KOPT-K1 (cell line): ENCODE results near the gene MKLN1.
"Not testable (repeated sequence)": the region's sequence is repeated elsewhere in the genome, so short reads cannot be mapped to it uniquely, and the experiment has no call there.

Experiments used
- H3K27ac ChIP-seq: fragments of 200-600 bp; sonication (generic); 2 replicates; pipeline ENCODE4 v1.5.1; 2016; ENCODE audit warnings: antibody characterized with exemption, mild to moderate bottlenecking, low read depth, low read length; ENCODE audit not compliant: poor library complexity, severe bottlenecking
- H3K36me3 ChIP-seq: fragments of 200-600 bp; sonication (generic); 2 replicates; pipeline ENCODE4 v1.5.1; 2017; ENCODE audit warnings: antibody characterized with exemption, mild to moderate bottlenecking, low read length, moderate library complexity; ENCODE audit not compliant: insufficient read depth
- H3K9me3 ChIP-seq: fragments of 200-600 bp; sonication (generic); 2 replicates; pipeline ENCODE4 v1.5.1; 2017; ENCODE audit warnings: antibody characterized with exemption, low read length, mild to moderate bottlenecking; ENCODE audit not compliant: insufficient read depth, poor library complexity, severe bottlenecking

Gene MKLN1

DNA sequence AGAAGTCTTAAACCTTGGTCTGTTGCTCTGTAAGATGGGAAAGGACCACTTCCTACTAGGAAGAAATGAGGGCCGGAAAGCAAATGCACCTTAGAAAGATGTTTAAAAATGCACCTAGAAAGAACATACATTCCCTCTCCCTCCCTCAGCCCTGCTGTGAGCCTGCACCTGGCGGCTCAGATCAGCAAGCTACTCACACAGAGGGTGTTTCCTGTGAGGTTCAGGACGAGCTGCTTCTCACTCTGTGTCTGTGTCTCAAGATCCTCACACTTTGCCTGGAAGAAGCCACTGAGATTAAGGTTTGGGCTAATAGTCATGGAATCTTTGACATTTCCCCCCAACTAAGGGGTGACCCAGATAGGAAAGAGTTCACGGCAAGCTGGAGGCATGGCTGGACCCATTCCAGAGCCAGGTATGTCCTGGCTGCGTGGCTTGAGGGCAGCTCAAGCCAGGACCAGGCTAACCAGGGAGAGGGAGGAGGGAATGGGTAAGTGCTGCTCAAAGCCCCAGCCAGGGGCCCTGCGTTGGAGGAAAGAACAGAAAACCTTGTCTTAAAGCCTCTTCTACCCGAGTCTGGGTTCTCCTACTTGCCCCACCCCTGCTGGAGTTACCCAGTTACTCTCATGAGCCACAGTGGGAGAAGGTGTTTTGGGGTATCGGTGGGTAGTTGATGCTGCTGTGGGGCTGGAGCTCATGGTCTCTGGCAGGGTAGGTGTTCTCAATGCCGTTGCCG lies 181.2 kb downstream of the MKLN1 start:
- H3K27ac ChIP-seq, result no peak overlapping the region
- no peaks in the 10 kb centered on the region for H3K9me3 ChIP-seq
- H3K36me3 ChIP-seq, result no peaks in the 10 kb centered on the region

DNA sequence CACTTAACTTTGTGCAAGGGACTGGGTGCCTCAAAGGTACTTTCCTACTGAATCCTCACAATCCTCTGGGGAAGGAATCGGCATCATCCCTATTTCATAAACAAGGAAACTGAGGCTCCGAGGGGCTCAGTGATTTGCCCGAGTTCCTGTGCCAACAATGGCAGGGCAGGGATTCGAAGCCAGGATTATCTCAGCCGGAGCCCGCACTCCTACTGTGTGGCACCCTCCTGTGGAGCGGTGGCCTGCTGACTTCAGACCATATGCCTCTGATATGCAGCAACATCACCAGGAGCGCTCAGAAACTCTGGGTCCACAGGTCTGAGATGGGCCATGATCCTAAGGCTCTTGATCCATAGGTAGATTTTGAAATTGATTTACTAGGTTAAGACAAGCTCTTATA lies 182.1 kb downstream of the MKLN1 start:
- no peak overlapping the region for H3K27ac ChIP-seq
- no peaks in the 10 kb centered on the region for H3K36me3 ChIP-seq
- no peaks in the 10 kb centered on the region for H3K9me3 ChIP-seq

DNA sequence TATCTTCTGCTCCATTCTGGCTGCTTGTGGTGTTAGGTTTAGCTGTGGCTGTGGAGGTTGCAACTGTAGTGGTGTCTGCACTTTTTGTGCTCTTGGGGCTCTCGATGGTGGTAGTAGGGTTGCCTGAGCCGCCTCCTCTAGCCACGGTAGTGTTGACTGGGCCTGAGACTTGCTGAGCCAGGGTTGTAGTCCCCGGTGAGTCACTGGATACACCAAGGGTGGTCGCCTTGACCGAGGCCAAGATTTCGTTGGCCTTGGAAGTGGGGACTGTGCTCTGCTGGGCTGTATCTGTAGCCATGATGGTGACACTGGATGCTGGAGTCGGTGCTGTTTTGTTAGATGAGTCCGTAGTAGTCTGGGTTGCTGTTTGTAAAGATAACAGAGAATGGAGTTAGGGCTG lies 183.4 kb downstream of the MKLN1 start:
- Histone ChIP-seq H3K27ac (no peak overlapping the region), H3K9me3 (no peaks in the 10 kb centered on the region), H3K36me3 (no peaks in the 10 kb centered on the region)

DNA sequence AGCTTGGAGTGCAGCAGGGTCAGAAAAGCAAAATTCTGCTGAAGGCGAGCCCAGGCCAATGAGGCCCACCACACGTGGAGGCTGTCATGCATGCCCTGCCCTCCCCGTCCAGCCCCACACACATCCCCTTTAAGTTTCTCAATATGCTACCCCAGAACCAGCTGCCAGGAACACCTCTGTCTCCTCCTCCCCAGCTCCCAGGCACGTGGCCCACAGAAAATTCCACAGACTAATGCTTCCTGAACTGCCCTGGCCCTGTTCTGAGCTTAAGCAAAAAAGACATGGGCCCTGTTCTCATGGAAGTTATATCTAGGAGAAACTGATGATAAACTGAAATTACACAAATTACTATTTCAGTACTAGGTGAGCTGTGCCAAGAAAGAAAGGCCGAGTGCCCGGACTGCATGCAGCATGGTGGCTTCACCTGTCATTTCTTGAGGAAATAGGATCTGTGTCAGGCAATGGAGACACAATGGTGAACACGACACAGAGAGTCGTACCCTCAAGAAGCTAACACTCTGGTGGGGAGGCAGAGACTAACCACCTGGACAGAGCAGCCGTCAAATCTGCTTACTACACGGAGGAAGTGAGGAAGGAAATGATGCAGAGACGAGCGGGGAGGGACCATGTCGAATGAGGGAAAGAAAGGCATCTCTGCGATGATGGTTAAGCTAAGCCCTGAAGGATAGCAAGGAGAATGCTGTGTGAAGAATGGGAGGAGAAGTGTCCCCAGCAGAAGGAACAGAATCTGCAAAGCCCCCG lies 184.3 kb downstream of the MKLN1 start:
- no peak overlapping the region for H3K27ac ChIP-seq
- H3K9me3 ChIP-seq, result no peaks in the 10 kb centered on the region
- no peaks in the 10 kb centered on the region for H3K36me3 ChIP-seq

DNA sequence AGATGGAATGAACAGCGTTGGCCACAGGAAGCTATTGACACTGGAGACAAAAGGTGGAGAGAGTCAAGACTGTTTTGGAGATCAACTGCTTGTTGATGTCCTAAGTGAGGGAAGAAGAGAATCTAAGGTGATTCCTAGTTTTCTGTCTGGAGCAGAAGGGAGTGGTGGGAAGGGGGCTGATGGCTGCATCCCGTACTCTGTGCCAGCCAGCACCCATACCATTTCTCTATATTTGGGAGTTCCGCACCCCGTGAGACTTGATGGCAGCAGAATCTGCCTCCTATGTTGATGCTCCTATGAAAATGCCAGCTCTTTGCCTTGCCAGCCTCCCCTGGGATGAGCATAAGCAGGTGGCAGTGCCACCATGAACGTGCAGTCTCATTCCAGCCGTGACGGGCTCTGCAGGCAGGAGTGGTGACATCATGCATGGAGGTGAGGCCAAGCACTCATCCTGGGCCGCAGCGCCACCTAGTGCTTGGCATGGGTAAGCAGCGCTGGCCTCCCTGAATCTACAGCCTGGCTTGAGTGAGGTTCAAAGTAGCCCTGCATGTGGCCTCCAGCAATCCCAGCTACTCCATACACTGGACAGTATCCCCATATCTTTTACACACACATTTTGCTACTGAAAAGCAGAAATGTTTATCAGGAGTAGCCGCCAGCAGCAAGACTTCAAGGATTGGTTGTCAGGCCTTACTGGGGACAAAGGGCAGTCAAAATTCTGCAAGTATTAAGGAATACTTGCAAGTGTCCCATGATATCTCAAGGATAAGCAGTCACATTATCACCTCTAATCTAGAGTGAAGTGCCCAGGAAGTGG lies 185.8 kb downstream of the MKLN1 start:
- H3K27ac ChIP-seq, result no peak overlapping the region
- H3K36me3 ChIP-seq, result no peaks in the 10 kb centered on the region

DNA sequence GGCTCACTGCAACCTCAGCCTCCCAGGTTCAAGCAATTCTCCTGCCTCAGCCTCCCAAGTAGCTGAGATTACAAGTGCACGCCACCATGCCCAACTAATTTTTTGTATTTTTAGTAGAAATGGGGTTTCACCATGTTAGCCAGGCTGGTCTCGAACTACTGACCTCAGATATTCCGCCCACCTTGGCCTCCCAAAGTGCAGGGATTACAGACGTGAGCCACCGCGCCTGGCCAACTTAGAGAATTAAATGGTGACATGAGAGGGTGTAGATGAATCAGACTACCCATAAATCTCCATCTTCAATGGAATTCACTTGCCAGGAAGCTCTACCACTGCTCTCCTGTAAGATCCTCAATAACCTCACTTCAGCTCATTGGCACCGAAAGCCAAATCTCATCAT lies 187.8 kb downstream of the MKLN1 start:
- not testable (repeated sequence) for H3K36me3 ChIP-seq, H3K9me3 ChIP-seq, H3K27ac ChIP-seq

More for the DNA sequence above, 185.8 kb downstream of the MKLN1 start:
- H3K9me3 ChIP-seq, result no peaks in the 10 kb centered on the region

DNA sequence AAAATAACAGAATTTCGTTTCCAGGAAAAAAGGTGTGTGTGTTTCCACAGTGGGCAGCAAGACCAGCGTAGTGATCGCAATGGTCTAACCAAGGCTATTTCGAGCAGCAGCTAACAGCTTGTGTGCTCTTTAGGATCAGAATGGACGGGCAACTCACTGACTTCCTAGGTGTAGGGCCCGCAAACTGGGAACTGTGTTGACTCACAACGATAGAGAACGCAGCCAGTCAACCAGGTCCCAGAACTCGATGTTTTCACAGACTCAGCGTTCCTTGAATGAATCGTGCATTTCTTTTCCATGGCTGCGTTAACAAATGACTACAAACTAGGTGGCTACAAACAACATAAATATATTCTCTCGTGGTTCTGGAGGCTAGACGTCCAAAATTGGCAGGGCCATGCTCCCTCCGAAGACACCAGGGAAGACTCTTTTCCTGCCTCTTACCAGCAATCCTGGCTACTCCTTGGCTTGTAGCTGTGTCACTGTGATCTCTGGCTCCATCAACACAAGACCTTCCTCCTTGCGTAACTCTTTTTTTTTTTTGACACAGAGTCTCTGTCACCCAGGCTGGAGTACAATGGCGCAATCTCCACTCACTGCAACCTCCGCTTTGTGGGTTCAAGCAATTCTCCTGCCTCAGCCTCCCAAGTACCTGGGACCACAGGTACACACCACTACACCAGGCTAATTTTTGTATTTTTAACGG lies 189.7 kb downstream of the MKLN1 start:
- no peak overlapping the region for H3K27ac ChIP-seq
- no peaks in the 10 kb centered on the region for H3K9me3 ChIP-seq
- no peaks in the 10 kb centered on the region for H3K36me3 ChIP-seq

DNA sequence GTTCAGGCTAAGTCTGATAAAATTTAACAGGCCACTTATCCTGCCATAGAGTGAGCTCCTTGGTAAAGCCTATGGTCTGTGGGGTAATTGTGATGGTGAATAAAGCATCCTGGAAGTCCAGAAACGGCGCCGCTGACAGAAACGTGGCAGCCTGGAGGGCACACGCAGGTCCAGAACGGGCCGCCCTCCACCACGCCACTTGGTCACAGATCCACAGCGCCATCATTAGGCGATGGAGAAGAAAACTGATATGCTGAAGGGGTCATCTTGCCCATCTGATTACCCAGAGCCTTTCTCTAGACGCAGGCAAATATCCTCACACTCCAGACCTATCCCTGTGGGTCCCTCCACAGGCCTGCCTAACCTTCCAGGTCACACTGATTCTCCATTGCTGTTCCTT lies 190.9 kb downstream of the MKLN1 start:
- H3K36me3 ChIP-seq, result no peaks in the 10 kb centered on the region
- no peak overlapping the region for H3K27ac ChIP-seq
- H3K9me3 ChIP-seq, result no peaks in the 10 kb centered on the region

DNA sequence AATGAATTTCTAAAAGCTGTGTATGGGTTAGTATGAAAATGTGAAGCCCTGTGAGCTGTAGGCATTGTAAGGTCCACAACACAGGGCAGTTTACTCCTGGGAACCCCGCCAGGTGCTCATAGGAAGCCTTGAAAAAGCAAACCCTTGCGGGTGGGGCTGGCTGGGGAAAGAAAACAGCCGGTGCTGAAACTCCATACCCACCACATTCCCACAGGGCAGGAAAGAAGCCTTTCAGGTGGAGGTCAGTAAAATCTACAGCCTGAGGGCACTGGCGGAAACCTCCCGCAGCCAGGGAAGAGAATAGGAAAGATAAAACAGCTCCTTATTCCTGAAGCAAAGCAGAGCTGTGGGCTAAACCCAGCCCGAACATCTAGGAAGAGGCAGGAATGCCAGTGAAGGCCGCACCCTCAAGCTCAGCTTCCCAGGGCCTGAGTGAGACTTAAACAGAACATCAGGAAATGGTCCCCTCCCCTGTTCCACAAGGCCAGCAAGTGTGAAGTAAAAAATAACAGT lies 194.0 kb downstream of the MKLN1 start:
- no peak overlapping the region for H3K27ac ChIP-seq
- H3K9me3 ChIP-seq, result no peaks in the 10 kb centered on the region
- no peaks in the 10 kb centered on the region for H3K36me3 ChIP-seq

DNA sequence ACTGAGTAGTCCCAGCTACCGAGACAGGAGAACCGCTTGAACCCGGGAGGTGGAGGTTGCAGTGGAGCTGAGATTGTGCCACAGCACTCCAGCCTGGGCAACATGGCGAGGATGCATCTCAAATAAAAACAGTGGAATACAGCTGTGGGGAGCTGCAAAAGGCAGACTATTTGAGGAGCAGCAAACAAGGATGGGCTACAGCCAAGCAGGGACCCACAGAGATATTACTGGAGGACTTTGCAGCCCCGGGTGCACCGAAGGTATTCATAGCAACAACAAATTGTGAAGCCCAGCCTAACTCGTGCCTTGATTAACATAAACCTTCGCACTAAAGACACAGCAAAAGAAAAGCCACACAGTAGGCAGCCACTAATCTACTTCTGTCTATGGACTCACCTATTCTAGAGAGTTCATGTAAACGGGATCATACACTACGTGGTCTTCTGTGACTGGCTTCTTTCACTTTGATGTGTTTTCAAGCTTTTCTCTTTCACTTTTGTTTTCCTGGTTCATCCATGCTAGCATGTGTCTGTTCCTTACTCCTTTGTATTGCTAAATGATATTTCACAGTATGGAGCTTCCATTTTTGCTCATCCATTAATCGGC lies 194.8 kb downstream of the MKLN1 start:
- Histone ChIP-seq H3K27ac (peak overlapping the region; percentile 35), H3K9me3 (no peaks in the 10 kb centered on the region), H3K36me3 (no peaks in the 10 kb centered on the region)

DNA sequence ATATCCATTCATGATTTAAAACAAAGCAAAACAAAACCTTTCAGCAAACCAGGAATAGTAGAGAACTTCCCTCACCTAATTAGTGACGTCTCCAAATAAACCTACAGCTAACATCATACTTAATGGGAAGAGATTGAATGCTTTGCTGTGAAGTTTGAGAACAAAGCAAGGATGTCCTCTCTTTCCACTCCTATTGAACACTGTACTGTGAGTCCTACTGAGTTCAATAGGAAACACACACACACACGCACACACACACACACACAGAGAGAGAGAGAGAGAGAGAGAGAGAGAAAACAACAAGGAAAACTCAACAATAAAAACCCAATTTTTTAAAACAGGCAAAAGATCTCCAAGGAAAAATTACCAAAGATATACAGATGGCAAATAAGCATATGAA lies 196.4 kb downstream of the MKLN1 start:
- H3K27ac ChIP-seq, result no peak overlapping the region
- H3K9me3 ChIP-seq, result no peaks in the 10 kb centered on the region
- H3K36me3 ChIP-seq, result no peaks in the 10 kb centered on the region

DNA sequence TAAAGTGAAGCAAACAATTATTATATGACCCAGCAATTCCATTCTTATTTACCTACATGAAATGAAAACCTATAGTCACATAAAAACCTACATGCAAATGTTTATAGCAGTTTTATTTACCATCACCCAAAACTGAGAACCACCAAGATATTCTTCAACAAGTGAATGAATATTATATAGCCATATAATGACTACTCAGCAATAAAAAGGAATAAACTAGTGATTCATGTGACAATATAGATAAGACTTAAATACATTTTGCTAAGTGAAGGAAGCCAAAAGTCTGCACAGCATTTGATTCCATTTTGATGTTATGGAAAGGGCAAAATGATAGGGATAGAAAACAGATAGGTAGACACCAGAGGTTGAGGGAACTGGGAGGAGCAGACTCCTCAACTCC lies 197.0 kb downstream of the MKLN1 start:
- Histone ChIP-seq H3K27ac (no peak overlapping the region), H3K9me3 (no peaks in the 10 kb centered on the region), H3K36me3 (no peaks in the 10 kb centered on the region)

DNA sequence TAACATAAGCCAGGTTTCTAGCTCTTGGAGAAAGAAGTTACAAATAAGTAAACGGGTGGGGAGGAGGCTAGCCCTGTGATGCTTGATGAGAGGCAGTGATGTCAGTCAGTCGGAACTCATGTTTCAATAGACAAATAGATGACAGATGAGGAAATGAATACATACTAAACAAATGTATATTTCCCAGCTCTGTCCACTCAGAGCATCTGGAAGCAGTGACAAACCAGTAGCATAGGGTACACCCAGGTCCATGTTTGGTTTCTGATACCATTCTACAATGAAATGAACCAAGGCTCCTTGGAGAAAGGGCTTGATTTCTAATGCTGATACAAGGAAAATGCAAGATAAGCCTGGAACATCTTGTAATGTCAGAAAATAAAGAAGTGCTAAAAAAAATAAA lies 198.1 kb downstream of the MKLN1 start:
- Histone ChIP-seq H3K27ac (no peak overlapping the region), H3K9me3 (no peaks in the 10 kb centered on the region), H3K36me3 (no peaks in the 10 kb centered on the region)

DNA sequence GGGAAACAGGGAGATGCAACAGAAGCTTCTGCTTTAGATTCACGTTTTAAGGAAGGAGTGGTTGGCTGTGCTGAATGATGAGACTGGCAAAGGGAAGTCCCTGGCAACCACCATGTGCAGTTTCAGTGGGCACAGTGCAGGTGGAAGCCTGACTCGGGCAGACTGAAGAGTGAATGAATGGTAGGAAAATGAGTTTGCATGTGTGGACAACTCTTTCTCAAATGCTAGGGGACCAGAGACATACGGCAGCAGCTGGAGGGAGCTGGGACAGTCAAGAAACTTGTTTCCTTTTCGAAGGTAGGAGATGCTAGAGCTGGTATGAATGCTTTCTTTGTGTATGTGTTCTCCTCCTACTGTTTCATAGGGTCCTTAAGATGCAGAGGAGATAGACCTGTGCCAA lies 199.8 kb downstream of the MKLN1 start:
- Histone ChIP-seq H3K36me3 (no peaks in the 10 kb centered on the region), H3K9me3 (no peaks in the 10 kb centered on the region), H3K27ac (no peak overlapping the region)
